Inferior parietal cortex (tissue), 1 donor: Measurements from ENCODE around the gene LDHB.
"Not testable (repeated sequence)": the region's sequence is repeated elsewhere in the genome, so short reads cannot be mapped to it uniquely, and the experiment has no call there.

Source experiments
- DNase-seq: peaks from one replicate; pipeline ENCODE4 v3.0.0-alpha.2; 2016; ENCODE audit errors: extremely low spot score

Gene LDHB

DNA sequence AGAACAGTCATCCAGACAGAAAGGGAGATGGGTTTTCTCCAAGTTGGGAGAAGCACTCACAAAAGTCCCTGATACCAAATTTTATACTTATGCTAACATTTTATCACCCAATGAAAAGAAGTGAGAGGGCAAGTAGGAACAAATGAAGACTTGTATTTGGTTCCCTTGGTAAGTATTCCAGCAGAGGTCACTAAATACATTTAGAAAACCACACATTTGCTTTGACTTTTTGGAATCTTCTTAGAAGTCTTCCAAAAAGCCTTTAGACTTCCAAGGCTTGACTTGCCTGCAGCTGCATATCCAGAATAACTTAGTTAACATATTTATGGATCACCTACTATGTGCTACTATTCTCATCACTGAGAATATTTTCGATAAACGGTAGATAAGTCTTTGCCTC lies 49.9 kb downstream of the LDHB start:
- DNase-seq = peak; percentile 45

- no peak for DNase-seq
Observed at GRCh38 chr12:21606175-21606574, 51.5 kb downstream of the LDHB start.

- DNase-seq = no peak
Observed at GRCh38 chr12:21604245-21605101, 53.2 kb downstream of the LDHB start, which contains the start of gene GYS2. TSS of gene GYS2 (minus strand) at chr12:21604847. CDS start at chr12:21604592, 255 bp downstream.

DNA sequence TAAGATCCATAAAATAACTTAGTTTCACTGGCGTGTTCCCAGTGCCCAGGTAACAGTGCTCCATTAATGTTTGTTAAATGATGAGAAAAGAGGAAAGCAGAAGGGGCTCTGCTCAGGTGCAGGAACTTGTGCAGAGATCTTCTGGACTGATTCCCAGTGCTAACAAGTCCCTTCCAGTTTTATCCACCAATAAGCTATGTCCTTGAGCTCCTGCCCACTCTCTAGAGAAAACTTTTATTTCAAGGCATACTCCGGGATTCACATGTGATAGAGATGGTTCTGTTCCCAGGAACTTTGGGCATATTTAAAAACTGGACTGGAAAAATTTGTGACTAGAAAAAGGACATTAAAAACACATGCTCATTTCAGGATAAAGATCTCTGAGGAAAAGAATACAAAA lies 54.9 kb downstream of the LDHB start:
- no peak for DNase-seq

DNA sequence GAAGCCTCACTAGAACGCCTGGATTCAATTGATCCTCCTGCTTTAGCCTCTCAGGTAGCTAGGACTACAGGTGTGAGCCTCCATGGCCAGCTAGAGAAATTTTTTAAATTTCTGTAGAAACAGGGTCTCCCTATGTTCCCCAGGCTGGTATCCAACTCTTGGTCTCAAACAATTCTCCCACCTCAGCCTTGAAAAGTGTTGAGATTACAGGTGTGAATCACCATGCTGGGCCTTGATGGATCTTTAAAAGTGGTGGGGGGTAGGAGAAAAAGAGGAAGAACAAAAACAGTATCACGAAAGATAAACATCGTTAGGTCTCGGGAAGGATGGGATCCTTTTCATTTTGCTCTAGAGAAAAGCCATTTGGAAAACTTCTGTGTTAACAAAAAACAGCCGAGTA lies 57.4 kb downstream of the LDHB start:
- no peak for DNase-seq

- DNase-seq = no peak
Observed at GRCh38 chr12:21599143-21599999, 58.3 kb downstream of the LDHB start.

DNA sequence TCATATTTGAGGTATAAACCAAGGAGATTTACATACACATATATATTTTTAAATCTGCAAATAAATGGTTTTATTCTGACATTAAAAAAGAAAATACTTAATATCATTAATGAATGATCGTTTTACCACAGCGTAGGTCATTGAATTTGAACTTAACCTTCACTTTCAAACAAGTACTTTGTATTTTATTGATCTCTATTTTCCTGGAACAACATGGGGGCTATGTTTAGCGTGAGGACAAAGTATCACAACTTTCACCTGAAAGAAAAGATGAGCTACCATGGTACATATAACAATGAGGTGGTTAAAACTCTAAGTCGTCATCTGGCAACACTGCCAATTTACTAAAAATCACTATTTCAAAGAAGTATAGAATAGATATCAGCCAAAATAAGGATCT lies 59.0 kb downstream of the LDHB start:
- no peak for DNase-seq

GRCh38 chr12:21595356-21595755 lies 62.3 kb downstream of the LDHB start:
- not testable (repeated sequence) for DNase-seq

GRCh38 chr12:21585485-21585884 lies 72.2 kb downstream of the LDHB start:
- DNase-seq = no peak
